ENCODE measurements around the gene HK1. TPM values are rescaled to one million over a fixed set of nuclear protein-coding genes. Genes with fewer than 3 reads are reported as not detected.
A peak's percentile ranks its signal among the peaks of the same experiment; 100 is the strongest.
"Not testable (repeated sequence)": the region's sequence is repeated elsewhere in the genome, so short reads cannot be mapped to it uniquely, and the experiment has no call there.

The HK1 gene
- total RNA-seq, 3 donors from 2014 or later = 51.2 to 63.4 (median 57.4) TPM

DNA sequence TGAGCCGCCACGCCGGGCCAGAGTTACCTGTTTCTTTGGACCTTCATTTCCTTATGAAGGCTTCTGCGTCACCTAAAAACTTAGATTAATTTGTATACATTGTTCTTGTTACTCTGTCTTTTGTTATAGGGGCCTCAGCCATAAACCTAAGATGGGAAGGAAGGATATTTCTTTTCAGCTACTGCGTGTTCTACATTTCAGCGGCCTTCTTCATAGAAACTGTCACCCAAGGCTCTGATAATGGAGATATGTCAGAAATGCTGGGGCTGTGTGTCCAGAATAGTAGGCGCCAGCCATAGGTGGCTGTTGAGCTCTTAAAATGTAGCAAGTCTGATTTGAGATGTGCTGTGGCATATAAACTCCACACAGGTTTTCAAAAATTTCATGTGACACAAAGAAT lies 52.9 kb downstream of the HK1 start:
- peaks cover 17 to 50% of the 10 kb centered on the region in 2 donors for H3K4me1 ChIP-seq
- peak overlapping the region; percentile 23 to 42 for H3K27ac ChIP-seq
- H3K27me3 ChIP-seq = no peaks in the 10 kb centered on the region
- intact Hi-C loops (cut with DNase I; ENCODE audit: low total_unique reads) = no loop called here
- H3K36me3 ChIP-seq = no peaks in the 10 kb centered on the region
- no peak overlapping the region for H3K4me3 ChIP-seq
- DNase-seq (ENCODE audit: low spot score in 2 of 2) = no peak
- no peaks in the 10 kb centered on the region for H3K9me3 ChIP-seq
- TF ChIP-seq POLR2AphosphoS5 (IDR thresholded peaks at IDR 0.05) = no peak
- TF ChIP-seq, protein P1, sequence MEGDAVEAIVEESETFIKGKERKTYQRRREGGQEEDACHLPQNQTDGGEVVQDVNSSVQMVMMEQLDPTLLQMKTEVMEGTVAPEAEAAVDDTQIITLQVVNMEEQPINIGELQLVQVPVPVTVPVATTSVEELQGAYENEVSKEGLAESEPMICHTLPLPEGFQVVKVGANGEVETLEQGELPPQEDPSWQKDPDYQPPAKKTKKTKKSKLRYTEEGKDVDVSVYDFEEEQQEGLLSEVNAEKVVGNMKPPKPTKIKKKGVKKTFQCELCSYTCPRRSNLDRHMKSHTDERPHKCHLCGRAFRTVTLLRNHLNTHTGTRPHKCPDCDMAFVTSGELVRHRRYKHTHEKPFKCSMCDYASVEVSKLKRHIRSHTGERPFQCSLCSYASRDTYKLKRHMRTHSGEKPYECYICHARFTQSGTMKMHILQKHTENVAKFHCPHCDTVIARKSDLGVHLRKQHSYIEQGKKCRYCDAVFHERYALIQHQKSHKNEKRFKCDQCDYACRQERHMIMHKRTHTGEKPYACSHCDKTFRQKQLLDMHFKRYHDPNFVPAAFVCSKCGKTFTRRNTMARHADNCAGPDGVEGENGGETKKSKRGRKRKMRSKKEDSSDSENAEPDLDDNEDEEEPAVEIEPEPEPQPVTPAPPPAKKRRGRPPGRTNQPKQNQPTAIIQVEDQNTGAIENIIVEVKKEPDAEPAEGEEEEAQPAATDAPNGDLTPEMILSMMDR (IDR thresholded peaks at IDR 0.05) = no peak
- TF ChIP-seq POLR2A (IDR thresholded peaks at IDR 0.05) = no peak

GRCh38 chr10:69332278-69333010 lies 54.1 kb downstream of the HK1 start:
- H3K9me3 ChIP-seq = no peaks in the 10 kb centered on the region
- no peaks in the 10 kb centered on the region for H3K27me3 ChIP-seq
- H3K4me1 ChIP-seq = peaks cover 17 to 58% of the 10 kb centered on the region in 2 donors
- H3K27ac ChIP-seq = peak overlapping the region; percentile 93 to 94
- peak overlapping the region in 1 of 3 donors; percentile 42 for H3K4me3 ChIP-seq
- DNase-seq (ENCODE audit: low spot score in 2 of 2) = no peak
- intact Hi-C loops (cut with DNase I; ENCODE audit: low total_unique reads) = no loop called here
- no peaks in the 10 kb centered on the region for H3K36me3 ChIP-seq
- TF ChIP-seq, protein P1 (IDR thresholded peaks at IDR 0.05) = no peak
- TF ChIP-seq POLR2AphosphoS5 (IDR thresholded peaks at IDR 0.05) (no peak), POLR2A (IDR thresholded peaks at IDR 0.05) (no peak)

GRCh38 chr10:69333205-69333604 lies 54.9 kb downstream of the HK1 start:
- Histone ChIP-seq H3K4me1 (peaks cover 21 to 61% of the 10 kb centered on the region in 2 donors), H3K27ac (peak overlapping the region; percentile 93 to 94), H3K4me3 (peak overlapping the region in 2 of 3 donors; percentile 11 to 42), H3K9me3 (no peaks in the 10 kb centered on the region), H3K36me3 (no peaks in the 10 kb centered on the region), H3K27me3 (no peaks in the 10 kb centered on the region)
- intact Hi-C loops (cut with DNase I; ENCODE audit: low total_unique reads) = no loop called here
- TF ChIP-seq POLR2A (IDR thresholded peaks at IDR 0.05) (no peak), POLR2AphosphoS5 (IDR thresholded peaks at IDR 0.05) (peak; percentile 30 to 89 (median 86))
- TF ChIP-seq, protein P1 (IDR thresholded peaks at IDR 0.05) = peak; percentile 48 to 92 (median 72)
- peak; percentile 86 to 91 for DNase-seq (ENCODE audit: low spot score in 2 of 2)

GRCh38 chr10:69333865-69334301 lies 55.6 kb downstream of the HK1 start:
- H3K36me3 ChIP-seq; H3K27me3 ChIP-seq; intact Hi-C loops (cut with DNase I; ENCODE audit: low total_unique reads); H3K9me3 ChIP-seq; DNase-seq (ENCODE audit: low spot score in 2 of 2): not testable (repeated sequence)
- Histone ChIP-seq H3K4me3 (peak overlapping the region in 1 of 3 donors; percentile 7), H3K27ac (peak overlapping the region; percentile 93 to 94), H3K4me1 (peaks cover 22 to 63% of the 10 kb centered on the region in 2 donors)

GRCh38 chr10:69334302-69335062 lies 56.2 kb downstream of the HK1 start:
- Histone ChIP-seq H3K27ac (peak overlapping the region; percentile 93 to 94), H3K27me3 (no peaks in the 10 kb centered on the region), H3K9me3 (no peaks in the 10 kb centered on the region), H3K36me3 (no peaks in the 10 kb centered on the region), H3K4me1 (peaks cover 27 to 68% of the 10 kb centered on the region in 2 donors), H3K4me3 (peak overlapping the region in 1 of 3 donors; percentile 45)
- intact Hi-C loops (cut with DNase I; ENCODE audit: low total_unique reads) = no loop called here
- TF ChIP-seq POLR2A (IDR thresholded peaks at IDR 0.05) (no peak), POLR2AphosphoS5 (IDR thresholded peaks at IDR 0.05) (no peak)
- TF ChIP-seq, protein P1 (IDR thresholded peaks at IDR 0.05) = no peak
- no peak for DNase-seq (ENCODE audit: low spot score in 2 of 2)

Data from breast epithelium (tissue), 4 donors.